Measurements from ENCODE around the gene GATA2.

- TF ChIP-seq POLR2A (IDR thresholded peaks at IDR 0.05) (no peak), CTCF (IDR thresholded peaks at IDR 0.05) (no peak)
These were observed 50.1 kb downstream of the GATA2 start for GRCh38 chr3:128442949-128443348.
